Measurements from ENCODE around the gene C1orf226.

C1orf226 gene

GRCh38 chr1:162353078-162353477 lies 28.4 kb upstream of the C1orf226 start:
- Histone ChIP-seq H4K20me1 (no peaks in the 10 kb centered on the region), H3K27ac (no peak overlapping the region), H3K4me2 (peak overlapping the region in 4 of 11 experiments; percentile 9 to 52 (median 20); a peak in 2 of 22 replicates), H3K9me3 (replicated peaks in 1 of 11) (no peaks in the 10 kb centered on the region), H3K4me1 (peaks cover 0 to 45% (median 4%) of the 10 kb centered on the region in 10 experiments; a peak in 6 of 20 replicates), H3K9ac (no peak overlapping the region), H3K27me3 (no peaks in the 10 kb centered on the region), H3K36me3 (no peaks in the 10 kb centered on the region), H3K4me3 (no peak overlapping the region)
- TF ChIP-seq Cebpa-rat (IDR thresholded peaks at IDR 0.05): no peak

DNA sequence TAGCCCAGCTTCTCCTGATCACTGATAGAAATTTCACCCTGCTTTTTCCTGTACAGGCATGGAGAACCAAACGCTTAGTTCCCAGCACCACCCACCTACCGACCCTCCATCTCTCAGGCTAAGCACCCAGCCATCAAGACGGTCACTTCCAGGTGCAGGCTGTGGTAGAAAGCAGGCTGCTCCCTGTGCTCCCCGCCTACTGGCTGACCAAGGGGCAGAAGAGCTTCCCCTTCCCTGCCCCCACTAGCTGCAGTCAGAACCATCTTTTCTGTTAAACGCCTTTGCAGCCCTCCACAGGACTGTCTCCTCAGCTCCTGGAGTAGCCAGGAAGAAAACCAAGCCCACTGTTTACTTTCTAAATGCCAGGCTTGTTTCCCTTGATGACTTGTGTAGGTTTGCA lies 27.8 kb upstream of the C1orf226 start:
- Histone ChIP-seq H3K27ac (no peak overlapping the region), H4K20me1 (no peaks in the 10 kb centered on the region), H3K27me3 (no peaks in the 10 kb centered on the region), H3K4me3 (no peak overlapping the region), H3K9me3 (replicated peaks in 1 of 11) (no peaks in the 10 kb centered on the region), H3K9ac (no peak overlapping the region), H3K4me2 (peak overlapping the region in 4 of 11 experiments; percentile 9 to 52 (median 20); a peak in 5 of 22 replicates), H3K36me3 (no peaks in the 10 kb centered on the region), H3K4me1 (peaks cover 0 to 45% (median 4%) of the 10 kb centered on the region in 10 experiments; a peak in 6 of 20 replicates)
- no peak for TF ChIP-seq Cebpa-rat (IDR thresholded peaks at IDR 0.05)

DNA sequence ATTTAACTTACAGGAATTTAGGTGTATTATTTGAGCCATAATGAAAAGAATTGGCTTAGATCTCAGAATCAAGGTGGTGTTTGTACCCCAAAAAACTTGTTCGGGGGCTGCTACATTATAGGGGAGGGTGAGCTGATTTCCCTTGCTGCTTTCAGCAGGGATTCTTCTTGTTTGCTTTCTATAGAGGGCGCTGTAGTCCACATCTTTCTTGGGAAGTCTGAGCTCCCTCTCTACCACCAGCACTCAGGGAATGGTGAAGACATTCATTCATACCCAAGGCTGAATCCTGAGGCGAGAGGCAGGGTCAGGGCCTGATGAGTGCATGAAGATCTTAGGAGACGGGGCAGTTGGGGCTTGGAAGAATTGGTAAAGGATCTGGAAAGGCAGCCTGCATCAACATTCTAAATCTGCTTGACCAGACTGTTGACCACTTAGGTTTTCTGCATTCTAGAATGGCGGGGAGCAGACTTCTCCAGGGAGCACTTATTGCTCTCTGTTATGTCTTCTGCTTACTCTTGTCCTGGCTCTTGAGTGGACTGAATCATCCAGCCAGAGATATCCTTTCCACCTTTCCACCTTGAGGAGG lies 23.8 kb upstream of the C1orf226 start:
- no peak overlapping the region for H3K4me2 ChIP-seq
- no peak for TF ChIP-seq Cebpa-rat (IDR thresholded peaks at IDR 0.05)

GRCh38 chr1:162358928-162359327 lies 22.6 kb upstream of the C1orf226 start:
- no peaks in the 10 kb centered on the region for H3K9me3 ChIP-seq (replicated peaks in 1 of 11)
- no peak overlapping the region for H3K9ac ChIP-seq
- H3K4me3 ChIP-seq: no peak overlapping the region
- H4K20me1 ChIP-seq: no peaks in the 10 kb centered on the region
- TF ChIP-seq Cebpa-rat (IDR thresholded peaks at IDR 0.05): no peak
- H3K4me1 ChIP-seq: peaks cover 0 to 8% (median 2%) of the 10 kb centered on the region in 10 experiments; a peak in 9 of 20 replicates
- no peaks in the 10 kb centered on the region for H3K27me3 ChIP-seq
- H3K27ac ChIP-seq: no peak overlapping the region
- no peaks in the 10 kb centered on the region for H3K36me3 ChIP-seq
- no peak overlapping the region for H3K4me2 ChIP-seq

More for the DNA sequence above, 23.8 kb upstream of the C1orf226 start:
- Histone ChIP-seq H3K36me3 (no peaks in the 10 kb centered on the region), H3K9me3 (replicated peaks in 1 of 11) (no peaks in the 10 kb centered on the region), H4K20me1 (no peaks in the 10 kb centered on the region), H3K4me1 (peaks cover 0 to 18% (median 2%) of the 10 kb centered on the region in 10 experiments; a peak in 9 of 20 replicates), H3K27me3 (no peaks in the 10 kb centered on the region), H3K27ac (no peak overlapping the region), H3K9ac (no peak overlapping the region), H3K4me3 (no peak overlapping the region)

GRCh38 chr1:162359523-162360236 lies 21.8 kb upstream of the C1orf226 start:
- peaks cover 0 to 5% (median 0%) of the 10 kb centered on the region in 10 experiments; a peak in 6 of 20 replicates for H3K4me1 ChIP-seq
- no peak overlapping the region for H3K9ac ChIP-seq
- H4K20me1 ChIP-seq: no peaks in the 10 kb centered on the region
- H3K36me3 ChIP-seq: no peaks in the 10 kb centered on the region
- no peak overlapping the region for H3K4me3 ChIP-seq
- TF ChIP-seq Cebpa-rat (IDR thresholded peaks at IDR 0.05): no peak
- H3K9me3 ChIP-seq (replicated peaks in 1 of 11): no peaks in the 10 kb centered on the region
- no peaks in the 10 kb centered on the region for H3K27me3 ChIP-seq
- H3K27ac ChIP-seq: no peak overlapping the region
- no peak overlapping the region for H3K4me2 ChIP-seq

- H3K4me1 ChIP-seq: peaks cover 0 to 5% (median 0%) of the 10 kb centered on the region in 10 experiments; a peak in 3 of 20 replicates
- H3K27me3 ChIP-seq: no peaks in the 10 kb centered on the region
- H3K9me3 ChIP-seq (replicated peaks in 1 of 11): no peaks in the 10 kb centered on the region
- no peak for TF ChIP-seq Cebpa-rat (IDR thresholded peaks at IDR 0.05)
- no peak overlapping the region for H3K9ac ChIP-seq
- H3K4me2 ChIP-seq: no peak overlapping the region
- H3K27ac ChIP-seq: no peak overlapping the region
- H3K4me3 ChIP-seq: no peak overlapping the region
- no peaks in the 10 kb centered on the region for H4K20me1 ChIP-seq
- H3K36me3 ChIP-seq: no peaks in the 10 kb centered on the region
Measured at GRCh38 chr1:162360237-162360873, 21.2 kb upstream of the C1orf226 start.

GRCh38 chr1:162360874-162361260 lies 20.7 kb upstream of the C1orf226 start:
- Histone ChIP-seq H3K27me3 (no peaks in the 10 kb centered on the region), H3K4me3 (no peak overlapping the region), H3K4me2 (no peak overlapping the region), H3K4me1 (peaks cover 0 to 5% (median 0%) of the 10 kb centered on the region in 10 experiments; a peak in 3 of 20 replicates), H3K9me3 (replicated peaks in 1 of 11) (no peaks in the 10 kb centered on the region), H3K9ac (no peak overlapping the region), H4K20me1 (no peaks in the 10 kb centered on the region), H3K36me3 (no peaks in the 10 kb centered on the region), H3K27ac (no peak overlapping the region)
- no peak for TF ChIP-seq Cebpa-rat (IDR thresholded peaks at IDR 0.05)

DNA sequence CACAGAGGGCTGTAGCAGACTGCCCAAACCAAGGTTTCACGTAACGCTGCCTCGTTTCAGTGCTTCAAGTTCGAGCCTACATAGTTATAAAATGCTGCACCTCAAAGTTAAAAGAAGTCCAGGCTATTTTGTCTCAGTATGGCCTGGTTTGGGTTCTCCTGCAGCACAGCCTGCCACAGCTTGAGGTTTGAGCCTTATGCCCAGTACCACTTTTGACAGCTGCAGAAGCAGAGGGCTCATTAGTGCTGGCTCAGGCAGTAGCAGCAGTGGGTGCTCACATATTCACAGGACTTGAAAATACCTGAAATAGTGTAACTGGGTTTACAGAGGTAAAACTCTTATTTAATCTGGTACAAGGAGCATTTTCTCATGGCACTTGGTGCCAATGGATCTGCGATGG lies 20.2 kb upstream of the C1orf226 start:
- Histone ChIP-seq H3K4me3 (no peak overlapping the region), H3K27me3 (no peaks in the 10 kb centered on the region), H3K9me3 (replicated peaks in 1 of 11) (no peaks in the 10 kb centered on the region), H3K27ac (no peak overlapping the region), H3K4me2 (peak overlapping the region in 2 of 11 experiments; percentile 1 to 2; a peak in 1 of 22 replicates), H3K9ac (no peak overlapping the region), H4K20me1 (no peaks in the 10 kb centered on the region), H3K4me1 (peaks cover 0 to 5% (median 0%) of the 10 kb centered on the region in 10 experiments; a peak in 3 of 20 replicates), H3K36me3 (no peaks in the 10 kb centered on the region)
- no peak for TF ChIP-seq Cebpa-rat (IDR thresholded peaks at IDR 0.05)

- no peaks in the 10 kb centered on the region for H3K27me3 ChIP-seq
- H3K9ac ChIP-seq: no peak overlapping the region
- no peak for TF ChIP-seq Cebpa-rat (IDR thresholded peaks at IDR 0.05)
- H3K4me2 ChIP-seq: no peak overlapping the region
- H3K4me3 ChIP-seq: no peak overlapping the region
- H3K9me3 ChIP-seq (replicated peaks in 1 of 11): no peaks in the 10 kb centered on the region
- no peaks in the 10 kb centered on the region for H3K36me3 ChIP-seq
- no peak overlapping the region for H3K27ac ChIP-seq
- H4K20me1 ChIP-seq: no peaks in the 10 kb centered on the region
- peaks cover 0 to 5% (median 0%) of the 10 kb centered on the region in 10 experiments; a peak in 3 of 20 replicates for H3K4me1 ChIP-seq
Measured at GRCh38 chr1:162363823-162364222, 17.7 kb upstream of the C1orf226 start.
